Activated T-helper 9 cell treated with anti-CD3 and anti-CD28 coated beads, Interleukin-2, amount 50 U/mL, for 16 hours (primary cell): ENCODE measurements around the gene NUDCD3.
A peak's percentile ranks its signal among the peaks of the same experiment; 100 is the strongest.

ENCODE experiments used
- DNase-seq: peaks from one replicate; pipeline ENCODE4 v3.0.0-alpha.2; 2020; ENCODE audit warnings: low read depth

The NUDCD3 gene

DNA sequence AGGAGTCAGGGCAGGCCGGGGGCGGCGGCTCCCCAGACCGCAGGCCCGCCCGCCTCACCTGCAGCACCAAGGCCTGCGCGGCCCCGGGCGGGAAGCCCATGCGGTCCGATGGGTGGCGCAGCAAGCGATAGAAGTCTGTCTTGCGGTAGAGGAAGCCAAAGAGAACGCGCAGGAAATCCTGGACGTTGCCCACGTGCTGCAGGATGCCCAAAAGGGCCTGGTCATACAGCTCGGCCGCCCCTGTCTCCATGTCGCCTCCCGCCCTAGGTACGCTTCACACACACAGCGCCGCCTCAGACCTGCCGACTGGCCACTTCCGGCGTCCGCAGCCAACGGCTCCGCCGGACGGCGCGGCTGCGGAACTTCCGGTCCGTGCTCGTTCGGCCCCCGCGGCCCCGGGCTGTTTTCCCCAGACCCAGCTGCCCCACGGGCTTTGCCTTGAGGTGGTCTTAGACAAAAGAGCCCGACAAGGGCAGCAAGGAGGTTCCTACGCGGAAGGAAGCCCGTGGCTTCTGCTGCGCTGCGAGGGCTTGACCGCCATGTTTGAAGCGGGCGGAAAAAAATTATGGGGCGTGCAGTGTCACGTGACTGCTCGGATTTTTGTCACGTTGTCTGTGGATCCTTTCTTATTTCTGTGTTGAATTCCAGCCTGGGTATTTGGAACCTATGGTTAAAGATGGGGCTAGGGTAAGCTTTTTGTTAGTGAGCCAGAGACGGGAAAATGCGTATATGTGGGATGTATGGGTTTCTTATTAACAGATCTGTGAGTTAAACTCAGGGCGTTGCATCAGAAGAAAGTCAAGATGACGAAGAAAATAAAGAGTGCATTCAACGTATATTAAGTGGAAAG, at the start of gene NUDCD3:
Gene NUDCD3, minus strand, starts transcription at position 308 of the 850 bp plus-strand sequence. Its CDS starts 58 bp downstream, at position 250.
- DNase-seq, result peak; percentile 70

DNA sequence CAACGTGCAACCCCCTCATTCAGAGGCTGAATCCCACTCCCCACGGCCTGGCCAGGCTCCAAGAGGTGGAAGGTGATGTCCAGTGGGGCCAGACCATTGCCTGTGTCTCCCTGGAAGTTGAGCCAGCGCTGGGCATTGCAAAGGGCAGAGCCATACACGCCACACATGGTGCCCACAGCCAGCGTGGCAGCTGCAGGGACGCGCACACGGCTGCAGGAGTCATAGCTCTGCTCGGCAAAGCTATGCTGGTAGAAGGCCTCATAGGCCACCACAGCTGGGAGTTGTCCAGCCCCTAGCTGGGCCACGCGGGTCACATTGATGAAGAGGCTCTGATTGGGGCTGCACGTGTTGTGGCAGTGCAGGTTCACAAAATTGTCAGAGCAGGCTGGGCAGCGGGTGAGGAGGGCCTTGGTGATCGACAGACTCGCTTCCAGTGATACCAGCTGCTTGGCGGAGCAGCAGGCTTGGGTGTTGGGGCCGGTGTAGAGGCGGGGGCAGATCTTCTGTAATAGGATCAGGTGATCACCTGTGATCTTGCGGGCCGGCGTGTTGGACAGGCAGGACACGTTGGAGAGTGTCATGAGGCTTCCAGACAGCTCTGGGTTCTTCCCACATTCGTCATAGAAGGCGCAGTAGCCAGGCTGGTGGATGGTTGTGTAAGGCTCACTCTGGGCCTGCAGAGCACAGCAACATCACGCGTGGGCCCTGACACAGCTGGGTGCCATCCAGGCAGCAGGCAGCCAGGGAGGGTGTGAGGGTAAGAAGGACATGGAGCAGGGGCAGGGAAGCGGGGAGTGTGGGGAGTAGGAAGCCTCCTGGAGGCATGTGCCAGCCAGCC, 49.4 kb upstream of the NUDCD3 start:
- DNase-seq, result no peak

DNA sequence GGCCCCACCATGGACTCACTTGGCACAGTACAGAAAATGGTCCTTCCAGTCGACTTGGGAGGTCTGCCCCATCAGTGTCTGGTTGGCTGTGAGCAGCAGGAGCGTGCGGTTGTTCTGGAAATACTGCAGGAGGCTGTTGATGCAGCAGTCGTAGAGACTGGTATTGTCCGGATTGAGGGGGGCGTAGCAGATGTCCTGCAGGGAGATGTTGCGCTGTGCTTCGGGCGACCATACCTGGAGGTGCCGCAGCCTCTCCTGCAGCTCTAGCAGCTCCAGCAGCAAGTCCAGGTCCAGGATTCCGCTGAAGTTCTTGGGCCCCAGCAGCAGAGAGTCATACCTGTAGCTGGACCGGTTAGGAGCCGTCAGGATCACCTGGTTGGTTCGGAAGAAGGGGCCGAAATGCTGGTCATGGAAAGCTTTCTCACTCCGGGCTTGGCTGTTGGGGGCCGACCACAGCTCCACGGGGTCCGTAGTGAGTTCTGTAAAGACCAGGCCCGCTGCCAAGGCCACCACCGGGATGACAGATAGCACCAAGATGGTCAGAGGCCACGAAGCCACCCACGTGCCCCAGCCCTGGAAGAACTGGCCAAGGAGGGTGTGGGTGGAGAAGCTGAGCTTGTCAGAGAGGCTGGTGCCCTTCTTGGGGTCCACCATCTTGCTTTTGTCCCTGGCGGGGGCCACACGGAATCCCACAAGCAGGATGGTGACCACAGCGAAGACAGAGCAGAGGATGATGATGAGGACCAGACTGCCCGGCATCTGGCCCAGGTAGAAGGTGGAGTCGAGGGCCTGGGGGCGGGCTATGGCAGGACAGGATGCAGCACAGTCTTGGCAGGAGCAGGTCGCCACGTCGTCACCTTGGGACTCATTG, 48.6 kb upstream of the NUDCD3 start:
- no peak for DNase-seq

DNA sequence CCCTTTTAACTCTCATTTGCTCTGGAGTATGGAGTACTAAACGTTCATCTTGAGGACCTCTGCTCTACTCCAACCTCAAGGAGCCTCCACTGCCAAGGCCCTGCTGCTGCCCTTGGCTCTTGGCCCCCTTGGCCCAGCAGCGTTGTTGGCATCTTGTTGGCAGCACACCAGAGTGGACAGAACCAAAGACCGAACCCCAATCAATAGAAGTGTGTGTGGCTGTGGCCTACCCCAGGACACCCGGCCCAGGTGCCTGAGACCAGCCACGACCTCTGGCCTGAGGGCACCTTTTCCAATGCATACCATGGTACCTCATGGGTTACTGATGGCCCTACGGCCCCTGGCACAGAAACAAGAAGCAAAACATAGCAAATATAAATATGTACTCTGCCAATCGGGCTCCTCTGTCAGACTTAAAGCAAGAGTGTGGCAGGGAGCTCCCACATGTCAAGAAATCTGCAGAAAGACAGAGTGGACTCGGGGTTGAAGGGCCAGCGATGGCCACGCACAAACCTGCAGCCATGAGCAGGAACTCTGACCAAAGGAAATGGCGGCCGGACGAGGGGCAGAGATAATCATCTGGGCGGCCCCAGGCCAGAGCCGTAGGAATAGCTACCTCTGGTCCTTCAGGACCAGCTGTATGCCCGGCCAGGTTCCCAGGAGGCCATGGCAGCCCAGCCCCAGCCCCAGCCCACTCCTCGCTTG, 47.8 kb upstream of the NUDCD3 start:
- DNase-seq, result no peak

DNA sequence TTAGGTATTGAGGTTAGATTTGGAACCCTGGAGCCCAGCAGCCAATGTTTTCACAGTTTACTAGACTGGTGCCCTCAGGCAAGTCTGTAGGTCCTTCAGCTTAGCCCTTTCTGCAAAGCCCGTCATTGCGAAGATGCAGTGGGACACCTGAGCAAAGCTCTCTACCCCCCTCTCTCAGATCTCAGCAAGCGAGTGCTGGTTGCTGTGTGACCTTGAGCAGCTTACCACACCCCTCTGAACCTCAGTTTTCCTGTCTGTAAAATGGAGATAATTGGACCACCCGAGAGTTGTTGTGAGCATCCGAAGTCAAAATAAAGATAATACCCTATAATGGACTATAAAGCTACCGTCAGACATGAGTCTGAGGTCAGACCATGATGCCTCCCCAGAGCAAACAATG, 47.0 kb upstream of the NUDCD3 start:
- DNase-seq, result no peak

DNA sequence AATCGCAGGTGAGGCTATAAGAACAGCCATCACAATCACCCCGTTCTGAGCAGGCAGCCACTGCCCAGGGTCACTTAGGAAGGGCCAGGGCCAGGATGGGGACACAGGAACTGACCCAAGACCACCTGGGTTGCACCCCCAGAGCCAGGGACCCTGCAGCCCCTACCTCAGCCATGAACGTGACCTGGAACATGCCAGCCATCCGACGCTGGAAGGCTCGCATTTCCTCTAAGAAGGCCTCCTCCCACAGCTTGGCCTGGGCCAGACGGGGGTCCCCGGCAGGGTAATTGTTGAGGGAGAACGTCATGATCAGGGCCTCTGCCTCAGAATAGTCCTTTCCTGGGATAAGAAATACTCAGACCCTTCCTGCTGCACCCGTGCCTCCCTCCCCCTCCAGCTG, 45.6 kb upstream of the NUDCD3 start:
- no peak for DNase-seq

DNA sequence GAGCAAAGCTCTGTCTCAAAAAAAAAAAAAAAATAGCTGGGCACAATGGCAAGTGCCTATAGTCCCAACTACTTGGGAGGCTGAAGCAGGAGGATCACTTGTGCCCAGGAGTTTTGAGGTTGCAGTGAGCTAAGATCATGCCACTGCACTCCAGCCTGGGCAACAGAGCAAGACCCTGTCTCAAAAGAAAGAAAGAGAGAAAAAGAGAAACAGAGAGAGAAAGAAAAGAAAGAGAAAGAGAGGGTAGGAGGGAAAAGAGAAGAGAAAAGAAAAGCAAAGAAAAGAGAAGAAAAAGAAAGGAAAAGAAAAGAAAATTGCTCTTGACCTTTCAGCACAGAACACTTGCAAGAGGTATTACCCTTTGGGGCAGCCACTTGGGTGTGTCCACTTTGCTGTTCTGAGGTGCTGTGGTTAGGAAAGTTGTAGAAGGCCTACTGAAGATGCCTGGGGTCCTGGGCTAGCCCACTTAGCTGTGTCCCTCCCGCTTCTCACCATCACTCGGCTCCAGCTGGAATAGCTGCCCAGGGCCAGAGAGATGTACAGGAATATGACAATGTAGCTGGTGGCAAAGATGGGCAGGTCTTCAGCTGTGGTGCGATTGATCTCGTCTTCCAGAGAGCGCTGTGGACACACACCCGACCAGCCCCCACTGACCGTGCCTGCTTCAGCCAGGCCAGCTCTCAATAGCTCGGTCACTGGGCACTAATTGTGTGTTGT, 45.0 kb upstream of the NUDCD3 start:
- DNase-seq, result no peak

DNA sequence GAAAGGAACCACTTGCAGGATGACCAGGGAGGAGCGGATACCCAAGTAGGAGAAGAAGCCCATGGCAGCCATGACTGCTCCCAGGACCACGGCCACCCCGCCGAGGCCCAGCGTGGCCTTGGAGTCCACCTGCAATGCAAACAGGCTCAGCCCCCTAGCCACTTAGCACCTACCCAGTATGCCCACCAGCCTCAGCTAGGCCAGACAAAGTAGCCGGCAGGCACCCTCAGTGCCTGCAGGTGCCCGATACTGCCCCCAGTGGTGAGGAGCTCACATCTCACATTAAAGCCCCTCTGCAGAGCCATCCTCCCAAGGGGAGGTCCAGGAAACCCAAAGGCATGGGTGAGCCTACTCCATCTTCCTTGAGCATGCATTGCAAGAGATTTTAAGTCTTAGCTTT, 44.0 kb upstream of the NUDCD3 start:
- DNase-seq, result peak; percentile 8

DNA sequence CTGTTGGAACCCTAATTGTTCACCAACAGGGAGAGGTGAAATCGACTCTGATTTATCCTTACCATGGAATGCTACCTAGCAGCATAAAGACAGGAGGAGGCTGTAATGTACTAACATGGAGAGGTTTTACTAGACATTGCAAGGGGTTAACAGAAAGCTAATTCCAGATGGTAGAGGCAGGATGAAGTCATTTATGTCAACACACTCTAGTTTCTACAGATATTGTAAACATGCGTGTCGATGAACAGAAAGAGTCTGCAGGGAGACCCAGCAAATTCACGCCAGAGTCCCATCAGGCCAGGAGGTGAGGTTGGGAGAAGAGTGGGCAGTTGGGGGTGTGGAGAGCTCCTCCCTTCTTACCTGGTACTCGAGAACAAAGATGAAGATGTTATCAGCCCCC, 43.6 kb upstream of the NUDCD3 start:
- DNase-seq, result no peak

DNA sequence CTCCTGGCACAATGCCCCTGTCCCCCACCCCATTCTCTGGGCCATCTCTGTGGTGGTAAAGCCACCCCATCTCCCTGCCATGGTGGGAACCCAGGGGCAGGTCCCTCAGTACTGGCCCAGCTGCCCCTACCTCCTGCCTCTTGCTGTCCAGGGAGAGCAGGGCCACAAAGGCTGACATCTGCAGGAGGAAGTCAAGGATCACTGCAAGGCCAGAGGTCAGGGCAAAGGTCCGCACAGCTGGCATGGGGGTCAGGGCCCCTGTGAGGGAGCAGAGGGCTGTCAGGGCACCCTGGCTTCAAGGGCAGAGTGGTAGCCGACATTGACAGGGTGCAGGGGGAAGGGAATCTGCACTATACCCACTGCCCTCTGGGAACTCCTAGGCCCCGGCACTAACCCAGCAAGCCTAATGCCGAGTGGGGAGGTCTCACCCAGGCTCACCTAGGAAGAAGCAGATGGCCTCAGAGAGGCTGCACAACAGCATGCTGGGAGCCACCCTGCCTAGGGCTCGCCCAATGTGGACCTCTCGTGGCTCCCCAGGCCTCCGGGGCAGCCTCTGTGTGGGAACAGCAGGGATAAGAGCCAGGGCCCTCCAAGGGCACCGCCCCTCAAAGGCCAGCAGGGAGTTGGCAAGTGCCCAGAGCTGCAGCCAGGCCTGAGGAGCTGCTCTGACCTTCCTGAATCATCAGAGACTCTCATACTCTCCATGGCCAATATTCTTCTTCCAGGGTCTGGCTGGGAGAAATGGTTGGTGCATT, 43.0 kb upstream of the NUDCD3 start:
- no peak for DNase-seq

DNA sequence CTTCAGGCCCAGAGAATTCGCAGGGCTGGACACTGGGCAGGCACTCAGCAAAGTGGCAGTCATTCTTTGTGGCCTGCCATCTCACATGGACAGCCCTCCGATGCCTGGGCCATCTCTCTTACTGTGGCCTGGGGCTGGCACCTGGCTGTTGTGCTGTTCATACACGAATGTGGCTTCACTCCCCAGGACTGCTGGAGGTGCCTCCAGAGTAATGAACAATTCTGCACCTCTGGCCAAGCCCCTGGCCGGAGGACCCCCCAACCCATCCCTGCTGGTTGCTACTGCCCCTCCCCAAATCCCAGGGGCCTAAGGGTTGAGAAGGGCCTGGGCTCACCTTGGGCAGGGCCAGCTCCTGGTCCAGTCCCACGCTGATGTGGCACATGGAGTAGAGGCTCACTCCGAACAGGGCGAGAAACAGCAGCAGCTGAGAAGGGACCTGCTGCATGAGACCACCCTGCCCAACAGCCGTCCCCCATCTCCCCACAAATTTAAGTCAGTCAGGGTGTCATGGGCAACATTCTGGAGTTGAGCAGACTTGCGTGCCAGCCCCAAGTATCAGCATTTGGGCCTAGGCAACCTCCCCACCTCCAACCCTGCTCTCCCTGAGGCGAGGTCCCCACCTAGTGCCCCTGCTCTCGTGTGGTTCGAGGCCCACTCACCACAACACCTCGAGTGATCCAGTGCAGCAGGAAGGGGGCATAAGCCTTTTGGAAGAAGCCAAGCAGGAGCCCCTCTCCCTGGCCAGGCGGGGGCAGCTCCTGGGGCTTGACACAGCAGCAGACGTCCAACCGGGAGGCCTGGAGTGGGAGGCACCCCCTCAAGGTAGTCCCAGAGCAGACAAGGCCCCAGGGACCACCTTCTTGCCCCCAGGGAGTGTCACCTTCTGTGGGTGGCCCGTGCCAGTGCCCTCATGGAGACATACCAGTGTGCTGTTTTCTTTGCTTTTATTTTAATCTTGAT, 41.2 kb upstream of the NUDCD3 start:
- no peak for DNase-seq

DNA sequence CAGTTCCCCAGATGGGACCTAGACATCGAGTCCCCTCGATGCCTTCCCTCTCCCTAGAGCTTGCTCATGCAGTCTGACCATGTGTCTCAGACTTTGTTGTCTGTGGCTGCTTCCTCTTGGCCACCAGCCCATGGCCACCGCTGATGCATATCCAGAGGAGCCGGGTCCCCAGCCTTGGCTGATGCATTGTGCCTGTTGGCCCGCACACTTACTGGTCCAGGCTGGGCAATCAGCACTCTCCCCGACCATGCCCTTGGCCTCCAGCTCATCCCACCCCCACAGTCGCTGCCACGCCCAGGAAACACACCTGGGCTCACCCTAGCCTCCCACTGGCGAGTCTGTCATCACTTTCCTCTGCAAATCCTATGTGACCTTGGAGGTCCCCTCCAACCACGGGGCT, 40.5 kb upstream of the NUDCD3 start:
- DNase-seq, result no peak

DNA sequence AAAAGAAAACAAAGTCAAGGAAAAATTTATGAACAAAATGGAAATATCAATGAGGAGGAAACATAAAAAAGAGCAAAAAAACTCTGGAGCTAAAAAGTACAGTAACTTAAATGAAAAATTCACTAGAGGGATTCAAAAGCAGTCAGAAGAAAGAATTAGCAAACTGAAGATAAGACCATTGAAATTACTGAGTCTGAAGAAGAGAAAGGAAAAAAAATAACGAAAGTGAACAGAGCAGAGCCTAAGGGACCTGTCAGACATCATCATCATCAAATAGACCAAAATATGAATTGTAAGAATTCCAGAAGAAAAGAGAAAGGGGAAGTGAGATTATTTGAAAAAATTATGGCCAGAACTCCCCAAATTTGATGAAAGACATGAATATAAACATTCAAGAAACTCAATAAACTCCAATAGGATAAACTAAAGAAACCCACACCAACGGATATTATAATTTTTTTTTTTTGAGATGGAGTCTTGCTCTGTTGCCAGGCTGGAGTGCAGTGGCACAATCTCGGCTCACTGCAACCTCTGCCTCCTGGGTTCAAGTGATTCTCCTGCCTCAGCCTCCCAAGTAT, 34.4 kb upstream of the NUDCD3 start:
- DNase-seq, result no peak

DNA sequence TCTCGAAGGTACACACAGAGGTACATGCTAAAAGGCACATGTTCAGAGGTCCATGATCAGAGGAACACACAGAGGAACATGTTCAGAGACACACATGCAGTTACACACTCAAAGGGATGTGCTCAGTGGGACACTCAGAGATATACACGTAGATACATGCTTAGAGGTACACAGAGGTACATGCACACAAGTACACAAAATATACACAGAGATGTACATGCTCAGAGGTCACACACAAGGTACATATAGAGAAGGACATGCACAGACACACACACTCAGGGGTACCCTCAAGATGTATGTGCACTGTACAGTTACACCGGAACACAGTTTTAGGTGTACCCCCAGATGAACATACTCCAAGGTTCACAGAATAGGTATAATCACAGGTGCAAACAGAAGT, 31.9 kb upstream of the NUDCD3 start:
- DNase-seq, result no peak

DNA sequence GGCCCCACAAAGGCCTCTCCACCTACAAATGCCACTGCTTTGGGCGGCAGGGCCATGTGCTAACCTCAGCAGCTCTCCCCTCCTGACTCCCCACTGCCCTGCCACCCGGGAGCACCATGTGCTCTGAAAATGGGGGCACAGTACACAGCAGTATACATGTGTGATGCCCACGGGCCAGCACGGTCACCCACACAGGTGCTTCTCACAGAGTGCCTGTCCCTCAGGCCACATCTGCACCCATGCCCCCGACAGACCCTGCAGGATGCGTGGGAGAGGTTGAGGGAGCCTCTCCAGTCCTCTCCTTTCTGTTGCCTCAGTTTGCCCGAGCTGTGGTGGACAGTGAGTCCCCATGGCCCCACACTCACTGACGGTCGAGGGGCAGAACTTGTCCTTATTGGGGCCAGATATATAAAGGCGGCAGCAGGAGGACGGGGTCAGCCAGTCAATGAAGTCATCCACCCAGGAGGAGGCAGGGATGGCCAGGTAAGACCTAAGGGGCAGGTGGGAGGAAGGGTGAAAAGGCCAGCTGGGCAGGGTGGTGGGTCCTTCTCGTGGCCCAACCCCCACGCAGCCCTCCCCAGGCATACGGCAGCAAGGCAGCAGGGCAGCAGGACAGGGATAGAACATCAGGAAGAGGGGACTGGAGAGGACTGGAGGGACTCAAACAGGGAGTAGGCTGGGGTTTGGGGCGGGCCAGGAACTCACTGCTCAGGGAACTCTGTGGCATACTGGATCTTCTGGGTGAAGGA, 31.1 kb upstream of the NUDCD3 start:
- no peak for DNase-seq

DNA sequence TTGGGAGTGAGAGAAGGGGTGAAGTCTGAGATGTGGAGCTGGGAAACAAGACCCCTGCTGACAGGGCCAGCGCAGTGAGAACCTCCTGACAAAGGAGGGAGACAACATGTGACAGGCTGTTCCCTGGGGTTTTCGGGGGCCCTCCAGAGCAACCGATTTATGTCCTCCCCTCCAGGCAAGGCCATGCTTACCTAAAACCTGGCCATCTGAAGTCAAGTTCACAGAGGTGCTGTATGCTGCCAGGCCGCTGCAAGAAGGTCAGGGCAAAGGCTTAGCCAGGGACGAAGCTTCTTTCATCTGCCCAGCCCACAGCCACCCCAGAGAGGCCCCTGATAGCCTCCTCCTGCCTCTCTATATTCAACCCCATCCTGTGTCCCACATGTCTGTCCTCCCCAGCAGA, 30.1 kb upstream of the NUDCD3 start:
- no peak for DNase-seq

DNA sequence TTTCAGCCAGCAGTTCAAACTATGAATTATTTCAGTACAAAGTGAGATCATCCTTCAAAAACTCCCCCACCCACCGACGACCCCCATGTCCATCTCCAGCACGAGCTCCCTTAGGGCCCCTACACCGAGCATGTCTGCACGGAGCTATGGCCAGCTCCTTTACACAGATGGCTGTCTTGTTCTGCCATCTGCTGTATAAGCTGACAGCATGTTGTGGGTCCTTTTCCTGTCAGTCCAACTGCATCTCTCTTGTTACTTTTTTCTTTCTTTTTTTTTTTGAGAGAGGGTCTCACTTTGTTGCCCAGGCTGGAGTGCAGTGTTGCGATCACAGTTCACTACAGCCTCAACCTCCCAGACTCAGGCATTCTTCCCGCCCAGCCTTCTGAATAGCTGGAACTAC, 29.1 kb upstream of the NUDCD3 start:
- DNase-seq, result no peak

DNA sequence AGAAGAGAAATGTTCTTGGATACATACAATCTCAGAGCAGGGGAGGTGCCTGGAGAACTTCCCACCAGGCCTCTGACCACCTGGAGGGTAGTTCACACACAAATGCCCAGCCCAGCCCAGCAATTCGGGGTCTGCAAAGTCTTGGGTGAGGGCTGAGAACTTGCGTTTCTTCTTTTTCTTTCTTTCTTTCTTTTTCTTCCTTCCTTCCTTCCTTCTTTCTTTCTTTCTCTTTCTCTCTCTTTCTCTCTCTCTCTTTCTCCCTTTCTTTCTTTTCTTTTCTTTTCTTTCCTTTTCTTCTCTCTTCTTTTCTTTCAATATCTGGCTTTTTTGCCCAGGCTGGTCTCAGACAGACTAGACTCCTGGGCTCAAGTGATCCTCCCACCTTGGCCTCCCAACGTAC, 28.3 kb upstream of the NUDCD3 start:
- no peak for DNase-seq
